Prostate gland (tissue), 2 donors: ENCODE data around the gene HIBADH.

Experiments used
- POLR2A ChIP-seq: fragments of 450-650 bp; IDR thresholded peaks from one replicate; pipeline ENCODE4 v1.6.1; 2016; ENCODE audit warnings: antibody characterized with exemption, mild to moderate bottlenecking
- POLR2AphosphoS5 ChIP-seq: sonication (generic); formaldehyde crosslinking; IDR thresholded peaks from one replicate; pipeline ENCODE4 v1.6.1; 2017; ENCODE audit warnings: antibody characterized with exemption
- TF ChIP-seq, protein P1 (sequence below), 4 experiments: fragments of 200-600 bp in 2 of 4; fragments of 450-650 bp in 2 of 4; sonication (generic) in 2 of 4; IDR thresholded peaks; 1 replicate in 3 of 4; 2 replicates in 1 of 4; pipeline ENCODE4 v1.5.1; 2016 to 2019; ENCODE audit warnings: antibody characterized with exemption in 4 of 4, mild to moderate bottlenecking in 2 of 4, moderate library complexity in 2 of 4

DNA sequence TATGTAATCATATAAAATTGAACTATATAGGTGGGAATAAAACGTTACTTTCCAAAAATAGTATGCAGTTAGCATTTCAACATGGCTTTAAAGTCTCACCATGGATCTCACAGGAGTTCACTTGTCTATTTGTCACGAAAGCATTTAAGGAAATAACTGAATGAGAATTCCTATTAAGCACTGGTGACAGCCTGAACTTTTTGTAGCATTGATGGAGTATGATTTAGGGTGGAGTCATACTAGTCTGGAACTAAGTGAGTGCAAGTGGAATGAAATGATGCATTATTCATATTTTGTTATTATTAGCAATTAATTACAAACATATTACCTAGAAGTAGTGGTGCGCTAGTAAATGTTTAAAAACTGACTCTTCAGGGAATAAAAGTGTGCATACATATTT is 26.0 kb upstream of the HIBADH start:
- TF ChIP-seq POLR2A (no peak), POLR2AphosphoS5 (no peak)
- TF ChIP-seq, protein P1, sequence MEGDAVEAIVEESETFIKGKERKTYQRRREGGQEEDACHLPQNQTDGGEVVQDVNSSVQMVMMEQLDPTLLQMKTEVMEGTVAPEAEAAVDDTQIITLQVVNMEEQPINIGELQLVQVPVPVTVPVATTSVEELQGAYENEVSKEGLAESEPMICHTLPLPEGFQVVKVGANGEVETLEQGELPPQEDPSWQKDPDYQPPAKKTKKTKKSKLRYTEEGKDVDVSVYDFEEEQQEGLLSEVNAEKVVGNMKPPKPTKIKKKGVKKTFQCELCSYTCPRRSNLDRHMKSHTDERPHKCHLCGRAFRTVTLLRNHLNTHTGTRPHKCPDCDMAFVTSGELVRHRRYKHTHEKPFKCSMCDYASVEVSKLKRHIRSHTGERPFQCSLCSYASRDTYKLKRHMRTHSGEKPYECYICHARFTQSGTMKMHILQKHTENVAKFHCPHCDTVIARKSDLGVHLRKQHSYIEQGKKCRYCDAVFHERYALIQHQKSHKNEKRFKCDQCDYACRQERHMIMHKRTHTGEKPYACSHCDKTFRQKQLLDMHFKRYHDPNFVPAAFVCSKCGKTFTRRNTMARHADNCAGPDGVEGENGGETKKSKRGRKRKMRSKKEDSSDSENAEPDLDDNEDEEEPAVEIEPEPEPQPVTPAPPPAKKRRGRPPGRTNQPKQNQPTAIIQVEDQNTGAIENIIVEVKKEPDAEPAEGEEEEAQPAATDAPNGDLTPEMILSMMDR (IDR thresholded peaks at IDR 0.05), result no peak
